Left ventricle myocardium inferior (tissue), 1 donor: ENCODE measurements around the gene ARFIP1. TPM values are rescaled to one million over a fixed set of nuclear protein-coding genes. Genes with fewer than 3 reads are reported as not detected.

Experiments
- DNase-seq: peaks from one replicate; pipeline ENCODE4 v3.0.0-alpha.2; 2020
- H3K27ac ChIP-seq: fragments of 200-600 bp; replicated peaks from 2 replicates; pipeline ENCODE4 v1.8.0; 2021
- H3K27me3 ChIP-seq: fragments of 200-600 bp; 2 replicates; pipeline ENCODE4 v1.8.0; 2021; ENCODE audit warnings: low read depth
- H3K36me3 ChIP-seq: fragments of 200-600 bp; 2 replicates; pipeline ENCODE4 v1.8.0; 2021
- H3K4me1 ChIP-seq: fragments of 200-600 bp; 2 replicates; pipeline ENCODE4 v1.8.0; 2021
- H3K4me3 ChIP-seq: fragments of 200-600 bp; 2 replicates; pipeline ENCODE4 v1.8.0; 2021; ENCODE audit warnings: mild to moderate bottlenecking, moderate library complexity
- H3K9me3 ChIP-seq: fragments of 200-600 bp; replicated peaks from 2 replicates; pipeline ENCODE4 v1.8.0; 2021
- intact Hi-C: fragments of 100-400 bp; cut with micrococcal nuclease; formaldehyde crosslinking; loops from one replicate; pipeline ENCODE4 v1.11.0; 2022
- total RNA-seq: library from RNA; stranded (reverse); fragmentation: NEBNext Ultra II Directional; extraction: Animal tissue kit (Norgen Biotek cat#: 25700); gene quantifications from one replicate; pipeline ENCODE4 v1.2.1, GENCODE V29; 2021
- TF ChIP-seq, protein P1 (sequence below): fragments of 200-600 bp; IDR thresholded peaks from 2 replicates; pipeline ENCODE4 v1.8.0; 2021; ENCODE audit warnings: antibody characterized with exemption, mild to moderate bottlenecking, borderline replicate concordance
- donor health status: DM: no; HTN: yes; CAD: no; lungs with severe emphysema.

ARFIP1 gene
- total RNA-seq, 1 donor from 2014 or later: 13.2 TPM

DNA sequence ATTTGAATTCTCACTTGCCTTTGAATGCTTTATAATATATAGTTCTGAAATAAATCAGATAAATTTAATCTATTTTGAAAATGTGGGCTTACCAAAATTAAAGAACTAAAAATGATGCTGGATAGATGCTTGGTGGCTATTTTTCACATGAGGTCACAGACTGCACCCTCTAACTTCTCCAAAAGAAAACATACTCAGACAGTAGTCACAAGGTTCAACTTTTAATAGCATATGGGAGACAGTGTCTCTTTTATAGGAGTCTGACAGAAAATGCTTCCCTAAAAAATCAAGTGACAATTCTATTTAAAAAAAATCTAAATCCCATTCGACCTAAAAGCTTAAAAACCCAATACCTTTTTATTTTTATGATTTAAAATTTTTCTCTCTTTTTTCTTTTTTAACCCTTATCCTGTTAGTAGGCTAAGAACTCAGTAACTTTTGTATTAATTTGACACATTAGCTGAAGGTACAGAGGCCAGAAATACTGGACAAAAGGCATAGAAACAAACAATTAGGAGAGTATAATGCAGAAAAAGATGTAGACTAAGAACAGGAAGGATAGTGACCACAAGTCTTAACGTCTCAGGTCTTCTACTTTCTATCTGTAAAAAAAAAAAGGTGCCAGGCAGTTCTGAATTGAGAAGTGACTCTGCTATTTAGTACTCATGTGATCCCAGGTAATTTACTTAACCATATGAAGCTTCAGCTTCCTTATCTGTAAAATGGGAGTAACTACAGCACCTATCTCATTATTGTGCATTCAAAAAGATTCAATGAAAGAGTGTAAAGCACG lies 7.8 kb upstream of the ARFIP1 start:
- Histone ChIP-seq H3K27me3 (no peaks in the 10 kb centered on the region), H3K27ac (no peak overlapping the region), H3K9me3 (no peaks in the 10 kb centered on the region), H3K4me3 (no peak overlapping the region), H3K36me3 (no peaks in the 10 kb centered on the region), H3K4me1 (no peaks in the 10 kb centered on the region)
- TF ChIP-seq, protein P1, sequence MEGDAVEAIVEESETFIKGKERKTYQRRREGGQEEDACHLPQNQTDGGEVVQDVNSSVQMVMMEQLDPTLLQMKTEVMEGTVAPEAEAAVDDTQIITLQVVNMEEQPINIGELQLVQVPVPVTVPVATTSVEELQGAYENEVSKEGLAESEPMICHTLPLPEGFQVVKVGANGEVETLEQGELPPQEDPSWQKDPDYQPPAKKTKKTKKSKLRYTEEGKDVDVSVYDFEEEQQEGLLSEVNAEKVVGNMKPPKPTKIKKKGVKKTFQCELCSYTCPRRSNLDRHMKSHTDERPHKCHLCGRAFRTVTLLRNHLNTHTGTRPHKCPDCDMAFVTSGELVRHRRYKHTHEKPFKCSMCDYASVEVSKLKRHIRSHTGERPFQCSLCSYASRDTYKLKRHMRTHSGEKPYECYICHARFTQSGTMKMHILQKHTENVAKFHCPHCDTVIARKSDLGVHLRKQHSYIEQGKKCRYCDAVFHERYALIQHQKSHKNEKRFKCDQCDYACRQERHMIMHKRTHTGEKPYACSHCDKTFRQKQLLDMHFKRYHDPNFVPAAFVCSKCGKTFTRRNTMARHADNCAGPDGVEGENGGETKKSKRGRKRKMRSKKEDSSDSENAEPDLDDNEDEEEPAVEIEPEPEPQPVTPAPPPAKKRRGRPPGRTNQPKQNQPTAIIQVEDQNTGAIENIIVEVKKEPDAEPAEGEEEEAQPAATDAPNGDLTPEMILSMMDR: no peak
- DNase-seq: no peak
- intact Hi-C loops: no loop called here

DNA sequence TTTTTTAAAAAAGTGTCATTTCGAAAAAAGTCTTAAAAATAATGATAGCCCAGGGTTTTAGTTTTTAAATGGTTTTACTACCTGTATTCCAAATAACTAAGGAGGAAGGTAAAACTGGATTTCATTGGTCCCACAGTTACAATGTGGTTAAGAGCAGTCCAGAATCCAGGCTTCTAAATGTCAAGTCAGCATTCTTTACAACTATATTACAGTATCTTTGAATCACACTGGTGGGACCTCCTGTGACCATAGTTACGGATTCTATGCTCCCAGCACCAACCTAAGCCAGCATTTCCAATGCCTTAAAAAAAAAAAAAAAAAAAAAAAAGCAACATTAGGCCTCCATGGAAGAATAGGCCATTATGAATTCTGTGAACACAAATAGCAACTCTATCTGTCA lies 6.4 kb upstream of the ARFIP1 start:
- H3K27me3 ChIP-seq: no peaks in the 10 kb centered on the region
- TF ChIP-seq, protein P1: no peak
- intact Hi-C loops: no loop called here

DNA sequence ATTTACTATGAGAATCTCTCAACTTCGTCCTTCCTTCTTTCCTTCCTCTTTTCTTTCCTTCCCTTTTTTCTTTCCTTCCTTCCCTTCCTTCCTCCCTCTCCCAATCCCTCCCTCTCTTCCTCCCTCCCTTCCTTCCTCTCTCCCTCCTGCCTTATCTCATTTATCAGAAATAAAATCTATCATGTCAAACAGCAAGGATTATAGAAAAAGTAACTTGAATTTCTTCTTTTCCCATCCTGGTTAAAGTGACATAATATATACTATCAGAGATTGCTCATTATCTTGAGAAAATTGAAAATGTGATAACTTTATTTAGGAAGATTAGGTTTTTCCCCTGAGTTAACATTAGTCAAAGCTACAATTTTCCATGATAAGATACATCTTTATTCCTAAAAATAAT lies 5.8 kb upstream of the ARFIP1 start:
- Histone ChIP-seq H3K9me3 (no peaks in the 10 kb centered on the region), H3K36me3 (no peaks in the 10 kb centered on the region), H3K4me1 (peaks cover 6% of the 10 kb centered on the region), H3K27ac (no peak overlapping the region), H3K27me3 (no peaks in the 10 kb centered on the region), H3K4me3 (no peak overlapping the region)
- DNase-seq: no peak
- TF ChIP-seq, protein P1: no peak
- intact Hi-C loops: no loop called here

More for the DNA sequence above, 6.4 kb upstream of the ARFIP1 start:
- Histone ChIP-seq H3K4me3 (no peak overlapping the region), H3K4me1 (peaks cover under 1% of the 10 kb centered on the region), H3K36me3 (no peaks in the 10 kb centered on the region), H3K9me3 (no peaks in the 10 kb centered on the region), H3K27ac (no peak overlapping the region)
- no peak for DNase-seq

DNA sequence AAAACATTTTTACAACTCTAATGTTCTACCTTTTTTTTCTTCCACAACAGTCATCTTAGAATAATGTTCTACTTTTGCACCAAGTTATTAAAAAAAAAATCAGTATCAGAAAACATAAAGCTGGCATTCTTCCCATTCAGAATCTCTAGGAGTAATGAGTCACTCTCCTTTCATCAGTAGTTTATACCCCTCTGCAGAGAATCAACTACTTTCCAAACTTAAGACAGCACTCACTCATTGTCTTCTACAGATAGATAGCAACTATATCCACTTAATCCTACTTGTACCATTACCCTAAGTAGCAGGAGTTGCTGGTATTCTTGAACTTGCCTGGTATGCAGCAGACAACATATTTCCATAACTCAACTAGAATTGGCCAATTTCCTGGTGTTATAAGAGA lies 3.4 kb upstream of the ARFIP1 start:
- H3K27me3 ChIP-seq: no peaks in the 10 kb centered on the region
- H3K9me3 ChIP-seq: no peaks in the 10 kb centered on the region
- TF ChIP-seq, protein P1: no peak
- no peak overlapping the region for H3K4me3 ChIP-seq
- no peaks in the 10 kb centered on the region for H3K36me3 ChIP-seq
- intact Hi-C loops: no loop called here
- H3K4me1 ChIP-seq: peaks cover 27% of the 10 kb centered on the region
- no peak for DNase-seq
- no peak overlapping the region for H3K27ac ChIP-seq

DNA sequence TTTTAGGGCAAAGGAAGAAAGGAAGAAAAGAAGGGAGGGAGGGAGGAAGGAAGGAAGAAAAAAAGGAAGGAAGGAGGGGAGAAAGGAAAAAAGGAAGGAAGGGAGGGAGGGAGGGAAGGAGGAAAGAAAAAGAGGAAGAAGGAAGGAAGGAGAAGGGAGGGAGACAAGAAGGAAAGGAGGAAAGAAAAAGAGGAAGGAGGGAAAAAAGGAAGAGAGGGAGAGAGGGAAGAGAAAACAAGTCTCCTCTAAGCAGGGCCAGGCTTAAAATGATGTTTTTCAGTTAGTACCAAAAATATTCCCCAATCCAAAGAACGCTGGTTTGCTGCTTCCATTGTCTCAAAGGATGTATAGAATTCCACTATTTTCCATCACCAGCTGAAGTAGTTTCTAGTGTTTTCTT lies 2.3 kb upstream of the ARFIP1 start:
- H3K36me3 ChIP-seq: no peaks in the 10 kb centered on the region
- no peak overlapping the region for H3K4me3 ChIP-seq
- intact Hi-C loops: no loop called here
- H3K27me3 ChIP-seq: no peaks in the 10 kb centered on the region
- peaks cover 36% of the 10 kb centered on the region for H3K4me1 ChIP-seq
- no peaks in the 10 kb centered on the region for H3K9me3 ChIP-seq
- no peak overlapping the region for H3K27ac ChIP-seq
- no peak for DNase-seq
- TF ChIP-seq, protein P1: no peak
